Measurements from ENCODE around the gene NR1H3. TPM values are rescaled to one million over a fixed set of nuclear protein-coding genes. Genes with fewer than 3 reads are reported as not detected.

NR1H3 gene
- total RNA-seq, 1 experiment from 2014 or later: 44.8 TPM

DNA sequence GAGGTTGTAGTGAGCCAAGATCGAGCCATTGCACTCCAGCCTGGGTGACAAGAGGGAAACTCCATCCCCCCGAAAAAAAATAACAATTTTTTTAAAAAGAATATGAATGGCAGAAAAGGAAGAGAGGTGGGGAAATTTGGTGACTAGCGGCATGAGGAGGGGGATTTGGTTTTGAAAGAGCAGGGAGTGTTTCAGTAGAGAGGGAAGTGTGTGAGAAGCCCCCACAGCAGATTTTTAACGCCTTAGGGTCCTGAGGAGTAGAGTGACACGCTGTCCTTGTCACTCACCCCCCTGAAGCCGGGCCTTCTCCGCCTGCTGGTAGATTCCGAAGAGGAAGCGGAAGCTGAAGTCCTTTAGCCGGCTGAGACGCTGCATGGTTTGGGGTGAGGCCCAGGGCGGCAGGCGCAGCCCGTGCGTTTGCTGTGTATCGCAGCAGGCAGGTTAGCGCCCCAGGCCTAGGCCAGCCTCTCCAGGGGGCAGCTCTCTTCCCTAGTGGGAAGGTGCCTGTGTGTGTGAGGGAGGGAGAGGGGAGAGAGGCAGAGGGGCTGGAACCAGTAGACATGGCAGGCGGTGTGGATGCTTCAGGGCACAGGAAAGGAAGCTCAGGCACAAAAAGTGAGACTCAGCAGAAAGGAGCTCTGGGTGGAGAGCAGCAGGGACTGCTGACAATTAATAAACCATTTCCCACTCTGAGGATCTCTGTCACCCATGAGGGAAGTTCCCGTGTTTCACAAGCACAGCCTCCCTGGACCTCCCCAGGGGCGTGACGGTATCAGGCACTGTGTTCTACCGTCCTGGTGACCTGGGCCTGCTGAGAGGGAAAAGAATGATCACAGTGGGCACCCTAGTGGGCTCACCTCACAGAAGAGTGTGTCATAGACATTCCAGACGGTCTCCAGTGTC lies 13.1 kb upstream of the NR1H3 start:
- BruUV-seq (replicated peaks): no TSS peak
- CTCF ChIA-PET: no interaction called here

DNA sequence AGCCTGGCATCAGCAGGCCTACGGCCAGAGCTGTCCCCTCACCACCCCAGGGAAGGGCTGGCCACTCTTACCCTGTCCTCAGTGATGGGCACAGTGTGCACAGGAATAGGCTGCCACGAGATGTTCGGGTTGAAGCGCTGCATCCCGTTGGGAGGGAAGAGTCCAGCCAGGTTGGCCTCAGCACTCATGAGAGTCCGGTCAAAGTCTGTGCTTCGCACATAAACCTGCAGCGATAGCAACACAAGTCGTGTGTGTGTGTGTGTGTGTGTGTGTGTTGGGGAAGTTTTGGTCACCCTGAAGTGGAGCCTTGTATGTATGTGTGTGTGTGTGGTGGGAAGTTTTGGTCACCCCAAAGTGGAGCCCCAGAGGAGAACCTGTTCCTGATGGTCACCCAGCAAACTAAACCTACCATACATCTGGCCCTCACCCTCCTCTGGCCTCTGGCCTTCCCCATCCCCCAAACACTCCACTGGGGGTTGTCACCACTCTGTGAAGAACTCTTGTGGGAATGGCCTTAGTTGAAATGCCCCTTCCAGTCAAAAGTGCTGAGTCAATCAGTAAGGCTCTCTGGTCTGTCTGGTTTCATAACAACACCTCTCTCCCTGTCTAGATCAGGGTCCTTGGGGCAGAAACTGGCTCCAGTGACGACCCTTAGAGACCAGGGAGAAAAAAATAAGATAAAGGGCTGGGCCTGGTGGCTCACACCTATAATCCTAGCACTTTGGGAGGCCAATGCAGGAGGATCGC lies 12.0 kb upstream of the NR1H3 start:
- H3K36me3 Mint-ChIP-seq (ENCODE audit: insufficient read depth, unreplicated experiment): peaks cover 41% of the 10 kb centered on the region
- H3K4me1 Mint-ChIP-seq (ENCODE audit: low read depth, unreplicated experiment): no peaks in the 10 kb centered on the region
- H3K9me3 Mint-ChIP-seq (ENCODE audit: unreplicated experiment): no peaks in the 10 kb centered on the region
- ChIA-PET POLR2A (no interaction called here), CTCF (no interaction called here)
- no peaks in the 10 kb centered on the region for H3K27me3 Mint-ChIP-seq (ENCODE audit: insufficient read depth, unreplicated experiment)
- TF ChIP-seq, protein P1, sequence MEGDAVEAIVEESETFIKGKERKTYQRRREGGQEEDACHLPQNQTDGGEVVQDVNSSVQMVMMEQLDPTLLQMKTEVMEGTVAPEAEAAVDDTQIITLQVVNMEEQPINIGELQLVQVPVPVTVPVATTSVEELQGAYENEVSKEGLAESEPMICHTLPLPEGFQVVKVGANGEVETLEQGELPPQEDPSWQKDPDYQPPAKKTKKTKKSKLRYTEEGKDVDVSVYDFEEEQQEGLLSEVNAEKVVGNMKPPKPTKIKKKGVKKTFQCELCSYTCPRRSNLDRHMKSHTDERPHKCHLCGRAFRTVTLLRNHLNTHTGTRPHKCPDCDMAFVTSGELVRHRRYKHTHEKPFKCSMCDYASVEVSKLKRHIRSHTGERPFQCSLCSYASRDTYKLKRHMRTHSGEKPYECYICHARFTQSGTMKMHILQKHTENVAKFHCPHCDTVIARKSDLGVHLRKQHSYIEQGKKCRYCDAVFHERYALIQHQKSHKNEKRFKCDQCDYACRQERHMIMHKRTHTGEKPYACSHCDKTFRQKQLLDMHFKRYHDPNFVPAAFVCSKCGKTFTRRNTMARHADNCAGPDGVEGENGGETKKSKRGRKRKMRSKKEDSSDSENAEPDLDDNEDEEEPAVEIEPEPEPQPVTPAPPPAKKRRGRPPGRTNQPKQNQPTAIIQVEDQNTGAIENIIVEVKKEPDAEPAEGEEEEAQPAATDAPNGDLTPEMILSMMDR (IDR thresholded peaks at IDR 0.05; ENCODE audit: insufficient read depth in 1 of 2, low read depth in 1 of 2, low read length in 1 of 2, severe bottlenecking in 1 of 2, unreplicated experiment in 1 of 2): no peak
- H3K4me3 Mint-ChIP-seq (ENCODE audit: unreplicated experiment): no peak overlapping the region
- DNase-seq: no peak
- no TSS peak for BruUV-seq (replicated peaks)
- no peak overlapping the region for H3K27ac Mint-ChIP-seq (ENCODE audit: unreplicated experiment)
- no peak overlapping the region for H3K4me3 ChIP-seq (ENCODE audit: low read depth, low read length)
- intact Hi-C loops (cut with micrococcal nuclease; ENCODE audit: unreplicated experiment): no loop called here
- H3K27me3 ChIP-seq (replicated peaks; ENCODE audit: control insufficient read depth, insufficient read depth, low read length): no peaks in the 10 kb centered on the region
- H3K9me3 ChIP-seq: no peaks in the 10 kb centered on the region
- H3K36me3 ChIP-seq (ENCODE audit: control insufficient read depth, insufficient read depth, low read length): 0 out of 2 replicates have a peak, but pooled peaks cover 5% of the 10 kb centered on the region
- peaks cover 4% of the 10 kb centered on the region; the same call in 1 of the 2 replicates for H3K4me1 ChIP-seq

More for the DNA sequence above, 13.1 kb upstream of the NR1H3 start:
- Mint-ChIP-seq H3K4me1 (ENCODE audit: low read depth, unreplicated experiment) (no peaks in the 10 kb centered on the region), H3K27me3 (ENCODE audit: insufficient read depth, unreplicated experiment) (no peaks in the 10 kb centered on the region), H3K36me3 (ENCODE audit: insufficient read depth, unreplicated experiment) (peaks cover 45% of the 10 kb centered on the region), H3K9me3 (ENCODE audit: unreplicated experiment) (no peaks in the 10 kb centered on the region), H3K27ac (ENCODE audit: unreplicated experiment) (no peak overlapping the region), H3K4me3 (ENCODE audit: unreplicated experiment) (no peak overlapping the region)
- TF ChIP-seq, protein P1 (IDR thresholded peaks at IDR 0.05; ENCODE audit: insufficient read depth in 1 of 2, low read depth in 1 of 2, low read length in 1 of 2, severe bottlenecking in 1 of 2, unreplicated experiment in 1 of 2): no peak
- Histone ChIP-seq H3K36me3 (ENCODE audit: control insufficient read depth, insufficient read depth, low read length) (0 out of 2 replicates have a peak, but pooled peaks cover 5% of the 10 kb centered on the region), H3K4me3 (ENCODE audit: low read depth, low read length) (no peak overlapping the region), H3K9me3 (no peaks in the 10 kb centered on the region), H3K4me1 (peaks cover 4% of the 10 kb centered on the region; the same call in 1 of the 2 replicates), H3K27me3 (replicated peaks; ENCODE audit: control insufficient read depth, insufficient read depth, low read length) (no peaks in the 10 kb centered on the region)
- DNase-seq: no peak
- POLR2A ChIA-PET: no interaction called here
- intact Hi-C loops (cut with micrococcal nuclease; ENCODE audit: unreplicated experiment): no loop called here

DNA sequence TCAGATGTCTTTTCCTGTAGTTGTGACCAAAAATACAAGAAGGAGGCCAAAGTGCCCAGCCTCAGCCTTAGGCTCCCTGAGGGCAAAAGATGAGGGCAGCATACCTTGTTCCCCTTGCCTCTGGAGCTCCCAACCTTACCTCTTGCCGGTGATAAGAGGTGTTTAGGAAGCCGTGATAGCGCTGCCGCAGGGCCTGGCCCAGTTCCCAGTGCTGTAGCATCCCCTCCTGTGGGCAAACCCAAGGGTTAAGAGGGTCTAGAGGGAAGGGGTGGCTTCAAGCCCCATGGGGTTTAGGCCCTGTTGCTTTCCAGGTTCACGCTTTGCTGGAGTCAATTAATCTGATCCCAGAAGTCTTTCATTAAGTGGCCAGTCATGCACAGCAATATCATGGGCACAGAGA lies 10.3 kb upstream of the NR1H3 start:
- no peak overlapping the region for H3K27ac Mint-ChIP-seq (ENCODE audit: unreplicated experiment)
- intact Hi-C loops (cut with micrococcal nuclease; ENCODE audit: unreplicated experiment): no loop called here
- POLR2A ChIA-PET: interaction anchor here (1.8 to 2.0 kb wide), 2 partner anchors 33 to 60 kb away, joined by 13 to 22 read pairs; partner anchors contain the start of genes DDB2 and PACSIN3
- CTCF ChIA-PET: interaction anchor here (0.9 to 2.5 kb wide), 4 partner anchors 12 to 58 kb away, joined by 3 to 9 read pairs (median 3); no protein-coding TSS in a partner anchor
- no peaks in the 10 kb centered on the region for H3K4me1 Mint-ChIP-seq (ENCODE audit: low read depth, unreplicated experiment)
- H3K27me3 Mint-ChIP-seq (ENCODE audit: insufficient read depth, unreplicated experiment): no peaks in the 10 kb centered on the region
- H3K27me3 ChIP-seq (replicated peaks; ENCODE audit: control insufficient read depth, insufficient read depth, low read length): no peaks in the 10 kb centered on the region
- TF ChIP-seq, protein P1 (IDR thresholded peaks at IDR 0.05; ENCODE audit: insufficient read depth in 1 of 2, low read depth in 1 of 2, low read length in 1 of 2, severe bottlenecking in 1 of 2, unreplicated experiment in 1 of 2): no peak
- peak overlapping the region; percentile 64 for H3K4me3 ChIP-seq (ENCODE audit: low read depth, low read length)
- no peak for DNase-seq
- H3K4me3 Mint-ChIP-seq (ENCODE audit: unreplicated experiment): peak overlapping the region; percentile 97
- no peaks in the 10 kb centered on the region for H3K9me3 Mint-ChIP-seq (ENCODE audit: unreplicated experiment)
- no peaks in the 10 kb centered on the region for H3K9me3 ChIP-seq
- H3K4me1 ChIP-seq: peaks cover 4% of the 10 kb centered on the region; the same call in 1 of the 2 replicates
- no TSS peak for BruUV-seq (replicated peaks)
- H3K36me3 Mint-ChIP-seq (ENCODE audit: insufficient read depth, unreplicated experiment): peaks cover 28% of the 10 kb centered on the region
- H3K36me3 ChIP-seq (ENCODE audit: control insufficient read depth, insufficient read depth, low read length): 0 out of 2 replicates have a peak, but pooled peaks cover 4% of the 10 kb centered on the region

Data from Caco-2 (cell line).